ENCODE measurements around the gene OPTN. TPM values are rescaled to one million over a fixed set of nuclear protein-coding genes. Genes with fewer than 3 reads are reported as not detected.

OPTN gene
- polyA plus RNA-seq, 1 of the 3 experiments (the other 2 are of a cell fraction), result 21.6 TPM

DNA sequence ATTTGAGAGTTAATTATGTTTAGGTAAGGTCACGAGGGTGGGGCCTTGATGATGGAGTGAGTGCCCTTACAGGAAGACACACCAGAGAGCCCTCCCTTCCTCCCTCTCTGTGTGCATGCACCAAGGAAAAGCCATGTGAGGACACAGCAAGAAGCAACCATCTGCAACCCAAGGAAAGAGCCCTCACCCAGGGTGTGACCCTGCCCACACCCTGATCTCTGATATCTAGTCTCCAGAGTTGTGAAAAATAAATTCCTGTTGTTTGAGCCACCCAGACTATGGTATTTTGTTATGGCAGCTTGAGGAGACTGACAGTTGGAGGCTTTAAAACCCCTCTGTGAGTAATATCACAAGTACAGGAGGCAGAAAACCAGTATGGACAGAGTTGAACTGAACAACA, 46.4 kb downstream of the OPTN start:
- H3K36me3 ChIP-seq (replicated peaks in 1 of 2; ENCODE audit: control insufficient read depth in 1 of 2, insufficient read depth in 2 of 2, low read length in 1 of 2), result peaks cover 2 to 16% of the 10 kb centered on the region in 2 experiments
- H3K27me3 ChIP-seq (ENCODE audit: insufficient read depth), result no peaks in the 10 kb centered on the region
- ChIA-PET CTCF (no interaction called here), POLR2A (no interaction called here)
- peaks cover 3% of the 10 kb centered on the region for H3F3A ChIP-seq (replicated peaks; ENCODE audit: insufficient read depth)
- H3K4me3 ChIP-seq (ENCODE audit: low read depth in 2 of 2, low read length in 1 of 2), result no peak overlapping the region; a peak in 1 of 4 replicates
- WGBS (ENCODE audit: low lambda C conversion rate), result 56% methylated on average over 1 of the region's 1 CpG
- H3K9me2 ChIP-seq, result no peaks in the 10 kb centered on the region
- H3K4me2 ChIP-seq, result no peak overlapping the region
- H3K79me2 ChIP-seq (ENCODE audit: insufficient read depth), result no peaks in the 10 kb centered on the region
- H3K9ac ChIP-seq, result no peak overlapping the region
- no peaks in the 10 kb centered on the region for H3K9me3 ChIP-seq
- H4K20me1 ChIP-seq (ENCODE audit: insufficient read depth), result no peaks in the 10 kb centered on the region
- no peaks in the 10 kb centered on the region for H3K4me1 ChIP-seq (ENCODE audit: control insufficient read depth in 1 of 2, insufficient read depth in 2 of 2, low read depth in 1 of 2, low read length in 1 of 2)
- TF ChIP-seq MEF2A (IDR thresholded peaks at IDR 0.05; ENCODE audit: borderline replicate concordance, low read depth), result no peak
- no peak for TF ChIP-seq FOSL2 (IDR thresholded peaks at IDR 0.05; ENCODE audit: borderline replicate concordance, low read depth)
- TF ChIP-seq, protein P1, sequence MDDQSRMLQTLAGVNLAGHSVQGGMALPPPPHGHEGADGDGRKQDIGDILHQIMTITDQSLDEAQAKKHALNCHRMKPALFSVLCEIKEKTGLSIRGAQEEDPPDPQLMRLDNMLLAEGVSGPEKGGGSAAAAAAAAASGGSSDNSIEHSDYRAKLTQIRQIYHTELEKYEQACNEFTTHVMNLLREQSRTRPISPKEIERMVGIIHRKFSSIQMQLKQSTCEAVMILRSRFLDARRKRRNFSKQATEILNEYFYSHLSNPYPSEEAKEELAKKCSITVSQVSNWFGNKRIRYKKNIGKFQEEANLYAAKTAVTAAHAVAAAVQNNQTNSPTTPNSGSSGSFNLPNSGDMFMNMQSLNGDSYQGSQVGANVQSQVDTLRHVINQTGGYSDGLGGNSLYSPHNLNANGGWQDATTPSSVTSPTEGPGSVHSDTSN (IDR thresholded peaks at IDR 0.05), result no peak
- TF ChIP-seq TAF1 (IDR thresholded peaks at IDR 0.05; ENCODE audit: borderline replicate concordance, low read depth, low read length), result no peak
- TF ChIP-seq EZH2phosphoT487 (IDR thresholded peaks at IDR 0.05; ENCODE audit: borderline replicate concordance, low read depth), result no peak
- no peak for TF ChIP-seq NFIC (IDR thresholded peaks at IDR 0.05; ENCODE audit: borderline replicate concordance)
- TF ChIP-seq GABPA (IDR thresholded peaks at IDR 0.05; ENCODE audit: low read depth), result no peak
- no peak for TF ChIP-seq RCOR1 (IDR thresholded peaks at IDR 0.05; ENCODE audit: low read length)
- H2AFZ ChIP-seq (ENCODE audit: low read depth), result no peak overlapping the region
- no peak overlapping the region for H3K27ac ChIP-seq (ENCODE audit: low read depth in 2 of 2, low read length in 1 of 2)
- no peak for DNase-seq

DNA sequence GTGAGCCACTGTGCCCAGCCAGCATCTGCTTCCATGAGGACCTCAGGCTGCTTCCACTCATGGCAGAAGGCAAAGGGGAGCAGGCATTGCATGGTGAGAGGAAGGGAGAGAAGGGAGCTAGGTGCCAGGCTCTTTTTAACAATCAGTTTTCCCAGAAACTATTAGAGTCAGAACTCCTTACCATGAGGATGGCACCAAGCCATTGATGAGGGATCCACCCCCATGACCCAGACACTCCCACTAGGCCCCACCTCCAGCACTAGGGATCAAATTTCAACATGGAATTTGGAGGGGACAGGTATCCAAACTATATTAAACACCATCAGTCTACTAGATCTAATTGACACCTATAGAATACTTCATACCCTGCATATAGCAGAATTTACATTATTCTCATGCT, 47.2 kb downstream of the OPTN start:
- Histone ChIP-seq H3K36me3 (replicated peaks in 1 of 2; ENCODE audit: control insufficient read depth in 1 of 2, insufficient read depth in 2 of 2, low read length in 1 of 2) (peaks cover 0 to 13% of the 10 kb centered on the region in 2 experiments), H3K9ac (no peak overlapping the region), H3K27me3 (ENCODE audit: insufficient read depth) (no peaks in the 10 kb centered on the region), H3K9me3 (no peaks in the 10 kb centered on the region), H3K4me2 (no peak overlapping the region), H3K79me2 (ENCODE audit: insufficient read depth) (no peaks in the 10 kb centered on the region), H2AFZ (ENCODE audit: low read depth) (no peak overlapping the region), H3F3A (replicated peaks; ENCODE audit: insufficient read depth) (peaks cover 3% of the 10 kb centered on the region), H4K20me1 (ENCODE audit: insufficient read depth) (no peaks in the 10 kb centered on the region), H3K4me3 (ENCODE audit: low read depth in 2 of 2, low read length in 1 of 2) (no peak overlapping the region), H3K4me1 (ENCODE audit: control insufficient read depth in 1 of 2, insufficient read depth in 2 of 2, low read depth in 1 of 2, low read length in 1 of 2) (no peaks in the 10 kb centered on the region), H3K9me2 (no peaks in the 10 kb centered on the region), H3K27ac (ENCODE audit: low read depth in 2 of 2, low read length in 1 of 2) (no peak overlapping the region)
- no peak for TF ChIP-seq CHD2 (IDR thresholded peaks at IDR 0.05; ENCODE audit: low read length, partially characterized antibody)
- no peak for TF ChIP-seq FOXM1 (IDR thresholded peaks at IDR 0.05; ENCODE audit: low read depth)
- no peak for TF ChIP-seq NRF1 (IDR thresholded peaks at IDR 0.05; ENCODE audit: low read depth, low read length)
- TF ChIP-seq NFIC (IDR thresholded peaks at IDR 0.05; ENCODE audit: borderline replicate concordance), result no peak
- TF ChIP-seq, protein P1 (IDR thresholded peaks at IDR 0.05), result no peak
- no peak for TF ChIP-seq YY1 (IDR thresholded peaks at IDR 0.05; ENCODE audit: low read depth)
- no peak for TF ChIP-seq FOXJ3 (CRISPR knock-in tag; IDR thresholded peaks at IDR 0.05)
- TF ChIP-seq REST (IDR thresholded peaks at IDR 0.05; ENCODE audit: low read depth, low read length), result no peak
- POLR2A ChIA-PET, result no interaction called here
- DNase-seq, result no peak
- CTCF ChIA-PET, result no interaction called here

All from SK-N-SH (cell line).